ENCODE measurements around the gene PTH2R. TPM values are rescaled to one million over a fixed set of nuclear protein-coding genes. Genes with fewer than 3 reads are reported as not detected.
"Not testable (repeated sequence)": the region's sequence is repeated elsewhere in the genome, so short reads cannot be mapped to it uniquely, and the experiment has no call there.

PTH2R gene
- total RNA-seq, 1 donor from 2014 or later, result not detected

GRCh38 chr2:208384637-208385036 lies 22.0 kb upstream of the PTH2R start:
- Histone ChIP-seq H3K27ac (replicated peaks) (no peak overlapping the region), H3K4me3 (no peak overlapping the region), H3K4me1 (no peaks in the 10 kb centered on the region), H3K9me3 (replicated peaks) (no peaks in the 10 kb centered on the region), H3K27me3 (ENCODE audit: low read depth) (peaks cover 50% of the 10 kb centered on the region), H3K36me3 (no peaks in the 10 kb centered on the region)
- TF ChIP-seq CTCF (IDR thresholded peaks at IDR 0.05; ENCODE audit: borderline replicate concordance), result no peak
- DNase-seq, result no peak
- intact Hi-C loops (cut with micrococcal nuclease), result no loop called here

GRCh38 chr2:208386541-208386940 lies 20.1 kb upstream of the PTH2R start:
- TF ChIP-seq CTCF (IDR thresholded peaks at IDR 0.05; ENCODE audit: borderline replicate concordance), result no peak
- peaks cover 47% of the 10 kb centered on the region for H3K27me3 ChIP-seq (ENCODE audit: low read depth)
- DNase-seq, result no peak
- H3K27ac ChIP-seq (replicated peaks), result no peak overlapping the region
- H3K9me3 ChIP-seq (replicated peaks), result no peaks in the 10 kb centered on the region
- H3K4me1 ChIP-seq, result no peaks in the 10 kb centered on the region
- H3K4me3 ChIP-seq, result no peak overlapping the region
- H3K36me3 ChIP-seq, result no peaks in the 10 kb centered on the region
- intact Hi-C loops (cut with micrococcal nuclease), result no loop called here

- no peaks in the 10 kb centered on the region for H3K36me3 ChIP-seq
- no peak for TF ChIP-seq CTCF (IDR thresholded peaks at IDR 0.05; ENCODE audit: borderline replicate concordance)
- H3K9me3 ChIP-seq (replicated peaks), result peaks cover 16% of the 10 kb centered on the region
- intact Hi-C loops (cut with micrococcal nuclease), result no loop called here
- no peak for DNase-seq
- no peaks in the 10 kb centered on the region for H3K4me1 ChIP-seq
- no peak overlapping the region for H3K4me3 ChIP-seq
- no peak overlapping the region for H3K27ac ChIP-seq (replicated peaks)
- peaks cover 22% of the 10 kb centered on the region for H3K27me3 ChIP-seq (ENCODE audit: low read depth)
Observed at GRCh38 chr2:208389940-208390339, 16.7 kb upstream of the PTH2R start.

- peaks cover 4% of the 10 kb centered on the region for H3K27me3 ChIP-seq (ENCODE audit: low read depth)
- peaks cover 24% of the 10 kb centered on the region for H3K9me3 ChIP-seq (replicated peaks)
- no peak for TF ChIP-seq CTCF (IDR thresholded peaks at IDR 0.05; ENCODE audit: borderline replicate concordance)
- no peak overlapping the region for H3K27ac ChIP-seq (replicated peaks)
- H3K36me3 ChIP-seq, result no peaks in the 10 kb centered on the region
- intact Hi-C loops (cut with micrococcal nuclease), result no loop called here
- no peaks in the 10 kb centered on the region for H3K4me1 ChIP-seq
- H3K4me3 ChIP-seq, result no peak overlapping the region
- DNase-seq, result no peak
Observed at GRCh38 chr2:208392300-208392699, 14.3 kb upstream of the PTH2R start.

- H3K27me3 ChIP-seq (ENCODE audit: low read depth), result peaks cover 20% of the 10 kb centered on the region
- H3K36me3 ChIP-seq; H3K4me1 ChIP-seq; DNase-seq; intact Hi-C loops (cut with micrococcal nuclease); H3K27ac ChIP-seq (replicated peaks); H3K4me3 ChIP-seq: not testable (repeated sequence)
- peaks cover 24% of the 10 kb centered on the region for H3K9me3 ChIP-seq (replicated peaks)
Observed at GRCh38 chr2:208396796-208397195, 9.8 kb upstream of the PTH2R start.

- no peak overlapping the region for H3K4me3 ChIP-seq
- no peak for DNase-seq
- H3K9me3 ChIP-seq (replicated peaks), result peaks cover 15% of the 10 kb centered on the region
- H3K4me1 ChIP-seq, result no peaks in the 10 kb centered on the region
- no peak overlapping the region for H3K27ac ChIP-seq (replicated peaks)
- H3K27me3 ChIP-seq (ENCODE audit: low read depth), result peaks cover 44% of the 10 kb centered on the region
- intact Hi-C loops (cut with micrococcal nuclease), result no loop called here
- TF ChIP-seq CTCF (IDR thresholded peaks at IDR 0.05; ENCODE audit: borderline replicate concordance), result no peak
- no peaks in the 10 kb centered on the region for H3K36me3 ChIP-seq
Observed at GRCh38 chr2:208399201-208399600, 7.4 kb upstream of the PTH2R start.
